DMS53 (cell line): ENCODE measurements around the gene C4B.
"Not testable (repeated sequence)": the region's sequence is repeated elsewhere in the genome, so short reads cannot be mapped to it uniquely, and the experiment has no call there.

Experiments
- DNase-seq: peaks from one replicate; lab custom pipeline; 2025; lab: John Stamatoyannopoulos, UW

Gene C4B

GRCh38 chr6:32053314-32053713 is 38.7 kb downstream of the C4B start:
- not testable (repeated sequence) for DNase-seq

GRCh38 chr6:32055756-32056155 is 41.2 kb downstream of the C4B start:
- not testable (repeated sequence) for DNase-seq

DNA sequence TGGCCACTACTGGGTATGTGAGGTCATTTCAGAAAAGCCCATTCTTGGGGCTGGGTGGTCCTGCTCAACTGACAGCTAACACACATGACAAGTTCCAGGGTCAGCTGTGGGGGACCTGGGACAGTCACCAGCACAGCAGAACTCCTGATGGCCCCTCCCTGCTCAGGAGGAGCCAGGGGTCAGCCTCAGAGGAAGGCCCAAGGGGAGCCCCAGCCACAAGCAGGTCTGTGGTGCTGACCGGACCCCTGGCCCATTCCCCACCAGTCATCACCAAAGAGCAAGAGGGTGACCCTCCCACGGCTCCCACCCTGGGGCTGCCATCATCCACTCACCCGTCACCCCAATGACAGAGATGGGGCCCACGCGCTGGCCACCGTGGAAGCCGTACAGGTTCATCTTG is 41.7 kb downstream of the C4B start:
- DNase-seq, result no peak

DNA sequence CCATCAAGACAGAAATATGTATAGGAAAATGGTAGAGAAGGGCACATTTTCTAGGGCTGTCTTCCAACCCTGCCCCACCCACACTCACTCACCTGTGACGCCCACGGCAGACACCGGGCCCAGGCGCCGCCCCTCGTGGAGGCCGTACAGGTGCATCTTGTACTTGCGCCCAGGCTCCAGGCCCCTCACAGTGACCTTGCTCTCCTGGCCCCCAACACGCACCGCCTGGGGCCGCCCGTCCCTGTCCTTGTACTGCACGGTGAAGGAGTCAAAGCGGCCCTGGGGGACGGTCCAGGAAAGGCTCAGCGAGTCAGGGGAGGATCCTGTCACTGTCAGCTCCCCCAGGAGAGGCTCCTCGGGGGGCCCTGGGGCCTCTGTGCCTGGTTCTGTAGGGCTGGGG is 43.4 kb downstream of the C4B start:
- no peak for DNase-seq

- DNase-seq, result no peak
Measured at GRCh38 chr6:32058511-32058963, 43.9 kb downstream of the C4B start.

DNA sequence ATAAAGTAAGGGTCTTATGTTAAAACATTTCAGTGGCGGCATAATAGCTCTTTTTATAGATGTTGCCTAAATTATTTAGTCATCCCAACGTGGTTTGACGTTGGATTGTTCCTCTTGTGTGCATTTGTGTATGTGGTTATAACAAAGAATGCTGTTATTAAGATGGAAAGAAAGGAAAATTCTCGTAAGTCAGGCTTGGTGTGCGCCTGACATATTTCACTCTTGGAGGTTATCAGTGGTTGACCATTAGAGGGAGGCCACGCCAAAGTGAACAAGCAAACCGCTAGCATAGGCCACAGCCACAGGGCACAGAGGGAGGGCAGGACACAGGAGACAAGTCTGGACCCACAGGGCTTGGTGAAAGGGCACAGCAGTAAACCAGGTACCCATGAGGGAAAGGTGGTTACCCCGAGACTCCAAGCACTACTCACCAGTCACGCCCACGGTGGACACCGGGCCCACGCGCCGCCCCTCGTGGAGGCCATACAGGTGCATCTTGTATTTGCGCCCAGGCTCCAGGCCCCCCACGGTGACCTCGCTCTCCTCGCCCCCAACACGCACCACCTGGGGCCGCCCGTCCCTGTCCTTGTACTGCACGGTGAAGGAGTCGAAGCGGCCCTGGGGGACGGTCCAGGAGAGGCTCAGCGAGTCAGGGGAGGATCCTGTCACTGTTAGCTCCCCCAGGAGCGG is 46.5 kb downstream of the C4B start:
- DNase-seq, result no peak

DNA sequence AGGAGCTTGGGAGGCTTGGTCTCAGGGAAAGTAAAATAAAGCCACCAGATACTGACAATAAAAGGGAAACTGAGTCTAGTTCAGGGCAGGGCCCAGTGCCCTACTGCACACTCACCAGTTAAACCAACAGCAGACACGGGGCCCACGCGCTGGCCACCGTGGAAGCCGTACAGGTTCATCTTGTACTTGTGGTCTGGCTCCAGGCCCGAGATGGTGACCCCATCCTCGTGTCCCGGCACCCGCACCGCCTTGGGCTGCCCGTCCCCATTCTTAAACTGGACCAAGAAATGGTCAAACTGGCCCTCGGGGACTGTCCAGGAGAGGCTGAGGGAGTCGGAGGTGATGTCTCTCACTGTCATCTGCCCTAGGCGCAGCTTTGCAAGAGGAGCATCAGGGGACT is 50.1 kb downstream of the C4B start:
- no peak for DNase-seq

- not testable (repeated sequence) for DNase-seq
Measured at GRCh38 chr6:32067521-32067920, 52.9 kb downstream of the C4B start.

DNA sequence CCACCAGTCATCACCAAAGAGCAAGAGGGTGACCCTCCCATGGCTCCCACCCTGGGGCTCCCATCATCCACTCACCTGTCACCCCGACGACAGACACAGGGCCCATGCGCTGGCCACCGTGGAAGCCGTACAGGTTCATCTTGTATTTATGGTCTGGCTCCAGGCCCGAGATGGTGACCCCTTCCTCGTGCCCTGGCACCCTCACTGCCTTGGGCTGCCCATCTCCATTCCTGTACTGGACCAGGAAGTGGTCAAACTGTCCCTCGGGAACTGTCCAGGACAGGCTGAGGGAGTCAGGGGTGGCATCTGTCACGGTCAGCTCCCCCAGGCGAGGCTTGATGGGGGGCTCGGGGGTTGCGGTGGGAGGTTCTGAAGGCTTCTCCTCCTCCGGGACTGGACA is 53.7 kb downstream of the C4B start:
- not testable (repeated sequence) for DNase-seq

- no peak for DNase-seq
Measured at GRCh38 chr6:32068867-32069266, 54.3 kb downstream of the C4B start.

GRCh38 chr6:32069460-32069859 is 54.9 kb downstream of the C4B start:
- no peak for DNase-seq

DNA sequence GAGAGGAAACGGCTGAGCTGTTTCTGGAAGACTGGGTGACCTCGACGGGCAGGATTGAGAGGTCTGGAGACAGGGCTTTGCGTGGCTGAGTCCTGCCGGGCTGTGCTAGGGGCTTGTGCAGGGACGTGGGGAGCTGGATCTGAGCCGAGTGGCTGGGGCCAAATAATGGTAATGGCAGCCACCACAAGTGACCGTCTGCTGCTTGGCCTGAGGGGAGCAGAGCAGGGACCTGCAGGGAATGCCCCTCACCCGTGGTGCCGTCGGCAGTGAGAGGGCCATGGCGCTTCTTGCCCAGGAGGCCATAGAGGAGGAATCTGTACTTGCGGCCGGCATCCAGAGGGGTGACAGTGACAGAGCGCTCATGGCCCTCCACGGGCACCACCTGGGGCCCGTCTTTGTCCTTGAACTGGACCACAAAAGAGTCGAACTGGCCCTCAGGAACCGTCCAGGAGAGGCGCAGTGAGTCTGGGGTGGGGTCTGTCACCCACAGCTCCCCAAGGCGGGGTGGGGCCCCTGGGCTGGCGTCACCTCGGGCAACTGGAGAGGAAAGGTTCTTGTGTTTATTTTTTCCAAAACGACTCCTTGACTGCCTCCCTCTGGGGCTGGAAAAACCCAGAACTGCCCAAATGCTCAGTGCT is 55.4 kb downstream of the C4B start:
- no peak for DNase-seq

DNA sequence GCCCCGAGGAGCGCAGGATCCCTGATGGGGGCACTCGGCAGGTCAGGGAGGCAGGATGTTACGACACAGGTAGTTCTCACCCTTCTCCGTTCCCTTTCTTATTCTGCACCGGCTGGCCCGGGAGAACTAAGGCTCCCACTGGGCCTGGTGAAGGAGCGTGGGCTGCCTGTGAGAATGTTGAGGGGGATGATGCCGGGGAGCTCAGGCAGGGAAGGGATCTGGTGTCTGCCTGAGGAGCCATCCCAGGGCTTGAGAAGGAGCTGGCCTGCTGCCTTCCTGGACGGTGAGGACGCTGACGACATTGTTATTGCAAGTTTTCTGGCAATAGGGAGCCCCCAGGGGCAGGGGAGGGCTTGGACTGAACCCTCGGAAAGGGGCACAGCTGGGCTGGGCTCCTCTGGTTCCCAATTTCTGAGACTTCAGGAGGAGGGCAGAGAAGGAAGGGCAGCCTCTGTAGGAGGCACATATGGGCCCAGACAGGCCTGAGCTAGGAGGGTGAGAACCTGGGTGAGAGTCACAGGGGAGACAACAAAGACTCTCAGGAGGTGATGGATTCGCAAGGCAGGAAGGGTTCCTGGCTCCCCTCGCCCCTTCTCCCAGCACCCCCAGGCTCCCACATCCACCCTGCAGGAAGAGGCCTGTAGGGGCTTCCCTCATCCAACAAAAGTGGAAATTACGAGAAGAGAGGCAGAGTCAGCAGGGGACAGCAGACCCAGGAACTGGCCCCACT is 56.4 kb downstream of the C4B start:
- no peak for DNase-seq

- no peak for DNase-seq
Measured at GRCh38 chr6:32073101-32073500, 58.5 kb downstream of the C4B start.

DNA sequence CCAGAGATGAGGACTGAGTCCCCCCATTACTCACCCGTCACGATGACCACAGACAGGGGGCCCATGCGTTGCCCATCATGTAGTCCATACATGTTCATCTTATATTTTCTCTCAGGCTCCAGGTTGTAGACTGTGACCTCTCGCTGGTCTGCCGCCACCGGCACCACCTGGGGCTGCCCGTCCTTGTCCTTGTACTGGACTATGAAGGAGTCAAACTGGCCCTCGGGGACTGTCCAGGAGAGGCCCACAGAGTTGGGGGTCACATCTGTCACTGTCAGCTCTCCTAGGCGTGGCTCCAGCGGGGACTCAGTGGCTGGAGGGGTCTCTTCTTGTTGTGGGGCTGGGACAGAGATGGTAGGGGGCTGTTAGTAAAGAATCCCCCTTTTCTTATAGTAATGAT is 59.0 kb downstream of the C4B start:
- DNase-seq, result no peak

DNA sequence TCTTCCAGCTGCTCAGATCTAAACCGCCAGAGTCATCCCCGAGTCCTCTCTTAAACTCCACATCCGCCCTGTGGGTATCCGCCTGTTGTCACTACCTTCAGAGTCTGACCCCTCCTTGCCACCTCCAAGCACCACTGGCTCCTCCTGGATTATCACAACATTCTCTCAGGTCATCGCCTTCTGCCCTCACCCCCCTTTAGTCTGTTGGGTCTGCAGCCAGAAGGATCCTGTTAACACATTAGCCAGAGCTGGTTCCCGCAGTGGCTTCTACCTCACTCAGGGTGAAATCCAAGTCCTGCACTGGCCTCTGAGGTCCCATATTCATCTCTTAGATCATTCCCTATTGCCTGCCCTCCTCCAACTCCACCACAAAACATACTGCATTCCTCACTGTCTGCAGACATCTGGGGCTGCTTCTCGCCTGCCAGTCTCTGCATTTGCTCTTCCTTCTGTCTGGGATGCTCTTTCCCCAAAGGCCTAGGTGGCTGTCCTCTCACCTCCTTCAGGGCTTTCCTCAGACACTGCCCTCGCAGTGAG is 60.5 kb downstream of the C4B start:
- DNase-seq, result no peak

DNA sequence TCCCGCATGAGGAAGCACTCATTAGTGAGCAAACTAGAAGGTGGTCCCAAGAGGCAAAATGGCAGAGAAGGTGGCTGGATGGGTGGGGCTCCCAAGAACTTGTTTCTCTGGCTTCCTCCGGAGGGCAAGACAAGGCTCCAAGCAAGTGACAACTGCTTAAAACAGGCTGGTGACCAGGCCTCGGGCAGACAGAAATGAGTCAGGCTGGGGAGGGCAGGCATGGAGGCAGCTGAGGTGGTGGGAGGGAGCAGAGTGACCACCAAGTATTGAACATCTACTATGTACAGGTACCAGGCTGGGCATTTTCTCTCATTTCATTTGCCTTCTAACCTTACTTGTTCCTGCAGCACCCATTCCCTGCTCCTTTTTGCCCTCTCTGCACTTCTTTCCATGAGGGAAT is 61.2 kb downstream of the C4B start:
- no peak for DNase-seq

DNA sequence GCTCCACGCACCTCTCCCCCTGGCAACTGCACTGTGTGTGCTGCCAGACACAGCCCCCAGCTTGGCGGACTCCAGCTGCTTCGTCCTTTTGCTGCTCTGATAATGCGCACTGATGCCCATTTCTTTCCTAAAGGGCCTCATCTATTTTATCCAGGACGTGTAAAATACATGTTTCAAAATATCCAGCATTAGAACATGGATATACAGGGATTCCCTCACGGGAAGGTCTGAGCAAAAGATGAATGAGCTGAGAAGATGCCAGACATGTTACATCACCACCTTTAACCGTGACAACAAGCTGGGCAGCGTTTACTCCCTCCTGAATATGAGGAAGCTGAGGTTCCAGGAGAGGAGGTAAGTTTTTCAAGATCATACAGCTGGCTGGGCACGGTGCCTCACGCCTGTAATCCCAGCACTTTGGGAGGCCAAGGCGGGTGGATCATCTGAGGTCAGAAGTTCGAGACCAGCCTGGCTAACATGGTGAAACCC is 61.8 kb downstream of the C4B start:
- DNase-seq, result no peak

- DNase-seq, result no peak
Measured at GRCh38 chr6:32079566-32080290, 65.1 kb downstream of the C4B start.

- DNase-seq, result no peak
Measured at GRCh38 chr6:32081168-32081990, 66.8 kb downstream of the C4B start.

DNA sequence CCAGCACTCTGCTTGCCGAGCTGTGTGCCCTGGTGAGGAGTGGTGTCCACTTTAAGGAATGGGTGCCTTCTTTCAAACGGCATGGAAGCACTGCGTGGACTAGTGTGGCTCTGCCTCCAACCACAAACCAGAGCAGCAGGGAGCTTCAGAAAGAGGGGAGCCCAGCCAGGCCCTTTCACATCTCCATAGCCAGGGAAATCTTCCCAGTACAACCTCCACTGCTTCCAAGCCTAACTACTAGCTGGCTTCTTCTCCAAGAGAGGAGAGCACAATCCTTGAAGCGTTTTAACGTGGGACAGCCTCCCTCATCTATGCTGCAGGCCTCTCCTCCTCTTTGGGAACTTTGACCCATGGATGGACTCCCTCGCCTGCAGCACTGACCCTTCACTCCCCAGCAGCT is 67.9 kb downstream of the C4B start:
- DNase-seq, result no peak
